ENCODE data around the gene PSMD6.

PSMD6 gene

DNA sequence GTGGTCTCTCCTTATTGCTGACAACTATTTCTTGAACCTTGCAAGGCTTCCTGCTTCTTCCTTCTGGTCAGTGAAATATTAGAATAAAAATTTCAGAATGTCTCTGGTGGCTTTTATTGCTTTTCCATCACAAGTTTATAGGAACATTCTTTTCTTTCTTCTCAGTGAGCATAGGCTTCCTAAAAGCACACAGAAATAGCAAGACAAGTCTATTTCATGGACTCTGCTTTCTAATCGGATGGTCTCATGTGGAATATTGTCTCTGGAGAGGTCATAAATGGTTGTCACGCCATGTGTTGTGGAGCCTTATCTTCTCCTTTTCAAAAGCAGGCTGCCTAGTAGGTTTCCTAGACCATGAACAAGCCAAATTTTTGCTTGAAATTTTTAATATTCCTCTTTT is 9.8 kb upstream of the PSMD6 start:
- no peak overlapping the region for H3K4me3 Mint-ChIP-seq
- H3K4me1 Mint-ChIP-seq (ENCODE audit: low read depth) = peaks cover 5% of the 10 kb centered on the region
- H3K27ac Mint-ChIP-seq = no peak overlapping the region

DNA sequence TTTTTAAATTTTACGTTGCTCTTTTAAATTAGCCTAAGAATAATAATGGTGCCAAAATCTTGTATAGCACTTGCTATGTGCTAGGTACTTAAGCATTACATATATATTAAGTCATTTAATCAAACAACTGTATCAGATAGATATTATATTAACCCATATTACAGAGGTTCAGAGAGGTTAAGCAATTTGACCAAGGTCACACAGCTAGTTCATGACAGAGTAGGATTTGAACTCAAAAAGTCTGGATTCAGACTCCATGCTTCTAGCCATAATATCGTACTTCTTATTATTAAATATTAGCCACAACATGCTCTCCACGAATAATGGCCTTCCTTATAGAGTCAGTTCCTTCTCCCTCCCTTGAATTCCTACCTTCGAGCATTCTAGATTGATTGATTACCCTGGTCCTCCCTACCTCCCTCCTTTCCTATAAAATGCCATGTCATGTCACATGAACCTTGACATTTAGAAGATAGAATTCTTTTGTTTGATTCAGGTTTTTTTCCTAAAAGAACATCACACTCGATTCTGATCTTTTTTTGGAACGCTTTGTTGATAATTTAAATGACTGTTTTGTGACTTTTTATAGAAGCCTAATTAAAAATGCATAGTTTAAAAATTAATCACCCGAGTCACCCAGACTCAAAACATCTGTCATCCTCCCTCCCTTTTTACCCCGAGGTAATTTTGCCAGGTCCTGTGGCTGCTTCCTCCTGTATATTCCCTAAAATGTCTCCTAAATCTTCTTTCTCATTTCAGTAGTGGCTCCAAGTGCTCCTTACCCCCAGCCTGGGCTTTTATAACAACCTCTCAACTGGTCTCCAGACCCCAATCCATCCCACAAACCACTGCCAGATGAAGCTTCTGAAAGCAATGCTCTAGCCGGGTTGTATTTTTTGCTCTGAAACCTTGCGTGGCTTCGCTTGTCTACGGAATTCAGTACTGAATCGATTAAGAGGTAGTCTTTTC is 8.5 kb upstream of the PSMD6 start:
- intact Hi-C loops (cut with micrococcal nuclease) = loop anchor here (2.0 kb wide), 1 partner anchor 367 kb away; no protein-coding TSS in a partner anchor
- Mint-ChIP-seq H3K27ac (no peak overlapping the region), H3K9me3 (no peaks in the 10 kb centered on the region), H3K27me3 (peaks cover 48% of the 10 kb centered on the region), H3K36me3 (ENCODE audit: low read depth) (no peaks in the 10 kb centered on the region), H3K4me1 (ENCODE audit: low read depth) (peaks cover 5% of the 10 kb centered on the region), H3K4me3 (no peak overlapping the region)

More for the DNA sequence above, 9.8 kb upstream of the PSMD6 start:
- H3K27me3 Mint-ChIP-seq = peaks cover 38% of the 10 kb centered on the region
- H3K36me3 Mint-ChIP-seq (ENCODE audit: low read depth) = no peaks in the 10 kb centered on the region
- intact Hi-C loops (cut with micrococcal nuclease) = no loop called here
- H3K9me3 Mint-ChIP-seq = no peaks in the 10 kb centered on the region

DNA sequence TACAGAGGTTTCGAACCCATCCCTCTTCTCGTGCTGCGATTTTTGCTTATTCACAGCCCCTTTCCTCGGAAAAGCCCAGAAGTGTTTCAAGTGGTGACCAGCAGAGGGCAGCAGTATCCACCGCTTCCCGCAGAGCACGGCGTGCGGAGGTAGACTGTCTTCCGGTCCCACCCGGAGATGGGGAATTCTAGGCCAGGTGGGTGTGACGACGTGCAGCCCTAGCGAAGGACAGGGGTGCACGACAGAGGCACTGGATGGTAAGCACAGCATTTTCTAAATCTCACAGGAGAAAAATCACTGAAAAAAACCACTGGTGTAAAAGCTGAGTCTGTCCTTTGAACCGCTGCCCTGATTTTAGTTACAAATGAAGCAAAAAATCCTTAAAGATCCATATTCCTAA is 7.4 kb upstream of the PSMD6 start:
- no peaks in the 10 kb centered on the region for H3K36me3 Mint-ChIP-seq (ENCODE audit: low read depth)
- H3K4me3 Mint-ChIP-seq = peak overlapping the region; percentile 68
- peaks cover 49% of the 10 kb centered on the region for H3K27me3 Mint-ChIP-seq
- H3K27ac Mint-ChIP-seq = no peak overlapping the region
- peaks cover 5% of the 10 kb centered on the region for H3K4me1 Mint-ChIP-seq (ENCODE audit: low read depth)
- intact Hi-C loops (cut with micrococcal nuclease) = loop anchor here (1.0 to 2.0 kb wide), 2 partner anchors 368 to 454 kb away; no protein-coding TSS in a partner anchor
- no peaks in the 10 kb centered on the region for H3K9me3 Mint-ChIP-seq

DNA sequence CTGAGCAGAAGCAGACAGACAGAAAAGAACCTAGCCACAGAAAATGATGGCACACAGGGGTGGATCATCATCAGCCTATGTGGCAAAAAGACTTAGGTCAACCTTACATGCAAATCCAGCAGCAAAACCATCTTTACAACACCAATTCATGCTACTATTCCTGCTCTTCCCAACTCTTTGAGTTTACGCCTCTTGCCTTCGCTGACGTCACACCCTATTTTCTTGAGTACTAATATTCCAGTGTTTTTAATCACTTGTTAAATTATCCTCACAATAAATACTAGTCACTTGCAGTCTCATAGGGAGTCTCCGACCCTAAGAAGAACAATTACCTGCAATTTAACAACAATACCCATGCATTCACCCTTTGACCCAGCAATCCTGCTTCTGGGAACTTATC is 6.0 kb upstream of the PSMD6 start:
- Mint-ChIP-seq H3K27me3 (peaks cover 43% of the 10 kb centered on the region), H3K36me3 (ENCODE audit: low read depth) (no peaks in the 10 kb centered on the region), H3K9me3 (no peaks in the 10 kb centered on the region), H3K4me3 (no peak overlapping the region), H3K27ac (no peak overlapping the region), H3K4me1 (ENCODE audit: low read depth) (peaks cover 5% of the 10 kb centered on the region)
- intact Hi-C loops (cut with micrococcal nuclease) = no loop called here

DNA sequence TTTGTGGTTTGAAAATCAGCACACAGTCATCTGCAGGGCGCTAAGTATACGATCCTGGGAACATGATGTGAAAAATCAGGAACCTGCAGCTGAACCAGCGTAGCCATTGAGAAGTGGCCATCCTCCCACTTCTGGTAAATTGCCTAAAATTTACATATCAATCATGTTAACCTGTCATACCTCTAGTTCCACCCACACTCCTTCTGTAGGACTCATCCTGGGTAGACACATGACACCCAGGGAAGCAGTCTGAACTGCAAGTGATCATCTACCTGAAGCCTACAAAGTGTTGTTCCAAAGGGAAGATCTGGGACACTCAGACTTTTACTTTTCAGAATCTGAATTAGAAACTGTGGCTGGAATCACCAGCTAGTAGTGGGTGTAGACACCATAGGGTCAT is 5.5 kb upstream of the PSMD6 start:
- Mint-ChIP-seq H3K27ac (no peak overlapping the region), H3K36me3 (ENCODE audit: low read depth) (no peaks in the 10 kb centered on the region), H3K27me3 (peaks cover 43% of the 10 kb centered on the region), H3K4me1 (ENCODE audit: low read depth) (peaks cover 5% of the 10 kb centered on the region), H3K9me3 (no peaks in the 10 kb centered on the region), H3K4me3 (no peak overlapping the region)
- intact Hi-C loops (cut with micrococcal nuclease) = no loop called here

DNA sequence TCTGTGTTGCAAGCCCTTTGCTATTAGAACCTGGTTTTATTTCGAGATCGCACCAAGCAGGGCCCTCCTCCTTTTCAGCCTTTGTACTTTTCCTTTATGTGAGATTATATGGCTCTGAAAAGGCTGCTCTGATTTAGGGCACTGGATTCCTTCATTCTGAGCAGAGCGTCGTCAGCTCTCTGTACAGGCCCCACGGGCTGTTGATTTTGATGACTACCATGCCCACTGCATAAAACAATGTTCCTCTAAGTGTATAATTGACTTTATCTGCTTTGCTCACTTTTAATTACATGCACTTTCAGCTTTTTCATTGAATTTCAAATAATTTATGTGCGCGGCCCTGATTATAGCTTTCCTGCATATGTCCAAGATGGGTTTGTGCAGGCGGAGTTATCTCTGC is 4.4 kb upstream of the PSMD6 start:
- Mint-ChIP-seq H3K27me3 (peaks cover 40% of the 10 kb centered on the region), H3K4me1 (ENCODE audit: low read depth) (peaks cover 7% of the 10 kb centered on the region), H3K36me3 (ENCODE audit: low read depth) (peaks cover 5% of the 10 kb centered on the region), H3K9me3 (no peaks in the 10 kb centered on the region), H3K27ac (no peak overlapping the region), H3K4me3 (no peak overlapping the region)
- intact Hi-C loops (cut with micrococcal nuclease) = no loop called here

DNA sequence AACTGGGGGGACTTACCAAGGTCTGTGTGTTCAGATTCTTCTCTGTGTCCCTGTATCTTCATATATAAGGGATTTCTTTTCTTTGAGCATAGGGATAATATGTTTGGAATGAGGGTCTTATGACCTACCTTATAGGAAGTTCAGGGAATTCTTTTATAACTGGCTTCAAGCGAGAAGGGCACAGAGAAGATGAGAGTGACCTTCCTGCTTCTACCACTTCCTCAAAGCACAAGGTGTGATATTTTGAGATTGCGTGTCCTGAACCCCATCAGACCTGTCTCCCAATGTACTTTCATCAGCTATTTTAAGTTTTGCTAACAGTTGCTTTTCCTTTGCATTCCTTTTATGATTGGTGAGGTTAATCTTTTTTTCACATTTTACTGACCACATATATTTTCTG is 3.1 kb upstream of the PSMD6 start:
- Mint-ChIP-seq H3K4me3 (no peak overlapping the region), H3K27me3 (peaks cover 30% of the 10 kb centered on the region), H3K27ac (no peak overlapping the region), H3K4me1 (ENCODE audit: low read depth) (peaks cover 19% of the 10 kb centered on the region), H3K36me3 (ENCODE audit: low read depth) (peaks cover 18% of the 10 kb centered on the region), H3K9me3 (no peaks in the 10 kb centered on the region)
- intact Hi-C loops (cut with micrococcal nuclease) = no loop called here

DNA sequence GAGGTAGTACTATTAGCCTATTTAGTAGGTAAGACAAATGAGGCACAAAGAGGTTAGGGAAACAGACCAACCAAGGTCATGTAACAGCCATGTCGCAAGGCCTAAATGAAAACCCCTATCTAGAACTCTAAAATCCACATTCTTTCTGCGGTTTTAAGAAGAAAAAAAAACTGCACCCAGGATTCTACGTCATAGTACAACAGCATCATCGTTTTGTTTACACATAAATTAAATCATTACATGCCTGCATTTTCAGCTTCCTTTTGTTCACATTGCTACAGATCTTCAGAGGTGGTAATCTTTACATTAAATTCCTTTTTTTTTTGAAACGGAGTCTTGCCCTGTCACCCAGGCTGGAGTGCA is 548 bp upstream of the PSMD6 start:
- H3K36me3 Mint-ChIP-seq (ENCODE audit: low read depth) = peaks cover 40% of the 10 kb centered on the region
- H3K27me3 Mint-ChIP-seq = peaks cover 20% of the 10 kb centered on the region
- peak overlapping the region; percentile 92 for H3K27ac Mint-ChIP-seq
- H3K4me1 Mint-ChIP-seq (ENCODE audit: low read depth) = peaks cover 14% of the 10 kb centered on the region
- H3K9me3 Mint-ChIP-seq = no peaks in the 10 kb centered on the region
- H3K4me3 Mint-ChIP-seq = peak overlapping the region; percentile 89
- intact Hi-C loops (cut with micrococcal nuclease) = loop anchor here (1.0 to 5.0 kb wide), 3 partner anchors 31 to 161 kb away; partner anchors contain the start of genes ATXN7 and THOC7

DNA sequence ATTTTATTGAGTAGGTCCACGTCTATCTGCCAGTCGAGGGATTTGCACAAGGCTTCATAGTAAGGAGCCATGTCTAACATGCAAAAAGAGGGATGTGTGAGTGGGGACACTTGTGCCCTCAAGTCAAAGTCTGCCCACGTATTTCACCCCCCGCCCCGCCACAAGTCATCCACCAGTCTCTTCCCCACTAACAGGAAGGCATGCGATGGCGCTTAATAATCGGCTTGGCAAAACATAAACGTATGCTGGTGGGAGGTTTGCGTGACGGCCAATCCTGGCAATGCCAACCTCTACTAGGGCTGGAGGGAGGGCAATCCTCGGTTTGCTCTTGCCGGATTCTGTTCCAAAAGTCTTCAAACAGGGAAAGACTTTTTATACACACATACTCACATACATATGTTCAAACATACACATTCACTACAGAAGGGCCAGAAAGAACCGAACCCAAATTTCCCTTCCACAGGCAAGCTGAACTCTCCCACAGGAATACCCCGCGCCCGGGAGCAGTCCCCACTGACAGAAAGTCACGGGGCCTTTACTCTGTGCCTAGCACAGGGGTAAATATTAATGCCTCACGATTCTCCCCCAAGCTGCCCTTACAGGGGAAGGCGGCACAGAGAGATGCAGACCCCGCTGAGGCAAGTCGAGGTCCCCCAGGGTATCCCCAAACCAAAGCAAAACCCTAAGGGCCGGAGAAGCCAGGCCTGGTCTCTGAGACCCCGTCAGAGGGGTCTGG is 675 bp downstream of the PSMD6 start:
- Mint-ChIP-seq H3K9me3 (no peaks in the 10 kb centered on the region), H3K27ac (peak overlapping the region; percentile 92), H3K4me1 (ENCODE audit: low read depth) (peaks cover 14% of the 10 kb centered on the region), H3K36me3 (ENCODE audit: low read depth) (peaks cover 52% of the 10 kb centered on the region), H3K4me3 (peak overlapping the region; percentile 89), H3K27me3 (peaks cover 9% of the 10 kb centered on the region)
- intact Hi-C loops (cut with micrococcal nuclease) = loop anchor here (1.0 to 5.0 kb wide), 3 partner anchors 30 to 159 kb away; partner anchors contain the start of genes ATXN7 and THOC7

DNA sequence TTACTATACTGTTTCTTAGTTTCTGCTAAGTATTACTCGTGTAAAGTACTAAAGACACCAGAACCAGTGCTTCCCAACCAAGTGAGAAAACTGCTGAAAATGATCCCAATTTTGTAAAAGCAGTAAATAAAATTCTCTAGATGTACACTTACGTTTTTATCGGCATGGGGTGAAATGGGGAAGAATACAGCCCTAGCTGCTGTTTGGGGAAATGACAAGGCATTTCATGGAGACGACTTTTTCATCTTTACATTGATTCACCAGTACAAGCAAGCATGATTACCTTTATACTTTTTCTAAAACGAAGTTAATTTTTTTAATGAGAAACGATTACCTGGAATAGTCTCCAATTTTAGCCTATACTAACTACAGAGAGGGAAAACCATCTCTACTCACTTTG is 1.4 kb downstream of the PSMD6 start:
- Mint-ChIP-seq H3K36me3 (ENCODE audit: low read depth) (peaks cover 59% of the 10 kb centered on the region), H3K4me3 (peak overlapping the region; percentile 89), H3K9me3 (no peaks in the 10 kb centered on the region), H3K27ac (peak overlapping the region; percentile 92), H3K4me1 (ENCODE audit: low read depth) (peaks cover 14% of the 10 kb centered on the region), H3K27me3 (peaks cover 3% of the 10 kb centered on the region)
- intact Hi-C loops (cut with micrococcal nuclease) = loop anchor here (2.0 to 5.0 kb wide), 2 partner anchors 29 to 100 kb away; no protein-coding TSS in a partner anchor

DNA sequence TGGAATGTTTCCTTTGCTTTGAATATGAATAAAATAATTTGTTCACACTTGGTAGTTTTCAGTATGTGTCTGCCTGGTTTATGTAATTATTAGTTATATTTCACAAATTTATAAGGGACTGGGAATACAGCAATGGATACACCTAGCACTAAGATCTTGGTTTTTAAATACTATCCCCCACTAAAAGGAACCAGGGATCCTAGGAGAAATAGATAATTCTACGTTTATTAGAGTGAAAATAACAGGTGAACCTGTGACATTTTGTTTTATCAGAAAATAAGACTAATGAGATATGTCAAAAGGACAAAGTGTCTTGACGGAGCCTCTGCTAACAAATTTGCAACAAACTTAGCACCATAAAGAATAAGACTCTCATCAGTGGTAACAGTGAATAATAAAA is 3.4 kb downstream of the PSMD6 start:
- H3K27ac Mint-ChIP-seq = no peak overlapping the region
- peaks cover 14% of the 10 kb centered on the region for H3K4me1 Mint-ChIP-seq (ENCODE audit: low read depth)
- H3K9me3 Mint-ChIP-seq = no peaks in the 10 kb centered on the region
- intact Hi-C loops (cut with micrococcal nuclease) = loop anchor here (5.0 kb wide), 1 partner anchor 98 kb away; no protein-coding TSS in a partner anchor
- H3K4me3 Mint-ChIP-seq = no peak overlapping the region
- peaks cover 80% of the 10 kb centered on the region for H3K36me3 Mint-ChIP-seq (ENCODE audit: low read depth)
- no peaks in the 10 kb centered on the region for H3K27me3 Mint-ChIP-seq

DNA sequence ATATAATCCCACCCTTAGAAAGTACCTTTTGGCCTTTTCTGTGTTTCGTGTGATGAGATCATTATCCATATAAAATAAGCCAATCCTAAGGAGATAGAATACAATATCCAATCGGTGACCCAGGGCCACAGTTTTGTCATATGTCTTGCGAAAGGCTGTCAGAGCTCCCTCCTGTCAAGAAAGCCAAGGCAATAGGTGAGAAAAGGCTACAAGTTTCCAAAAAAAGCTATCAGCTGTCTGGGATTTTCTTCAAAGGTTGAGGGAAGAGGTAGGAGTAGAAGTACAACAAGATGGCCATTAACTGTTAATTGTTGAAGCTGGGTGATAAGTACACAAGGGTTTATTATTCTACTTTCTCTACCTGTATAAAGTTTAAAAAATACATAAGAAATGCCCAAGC is 4.0 kb downstream of the PSMD6 start:
- Mint-ChIP-seq H3K4me1 (ENCODE audit: low read depth) (peaks cover 20% of the 10 kb centered on the region), H3K27ac (no peak overlapping the region), H3K27me3 (no peaks in the 10 kb centered on the region), H3K9me3 (no peaks in the 10 kb centered on the region), H3K36me3 (ENCODE audit: low read depth) (peaks cover 86% of the 10 kb centered on the region), H3K4me3 (no peak overlapping the region)
- intact Hi-C loops (cut with micrococcal nuclease) = no loop called here

DNA sequence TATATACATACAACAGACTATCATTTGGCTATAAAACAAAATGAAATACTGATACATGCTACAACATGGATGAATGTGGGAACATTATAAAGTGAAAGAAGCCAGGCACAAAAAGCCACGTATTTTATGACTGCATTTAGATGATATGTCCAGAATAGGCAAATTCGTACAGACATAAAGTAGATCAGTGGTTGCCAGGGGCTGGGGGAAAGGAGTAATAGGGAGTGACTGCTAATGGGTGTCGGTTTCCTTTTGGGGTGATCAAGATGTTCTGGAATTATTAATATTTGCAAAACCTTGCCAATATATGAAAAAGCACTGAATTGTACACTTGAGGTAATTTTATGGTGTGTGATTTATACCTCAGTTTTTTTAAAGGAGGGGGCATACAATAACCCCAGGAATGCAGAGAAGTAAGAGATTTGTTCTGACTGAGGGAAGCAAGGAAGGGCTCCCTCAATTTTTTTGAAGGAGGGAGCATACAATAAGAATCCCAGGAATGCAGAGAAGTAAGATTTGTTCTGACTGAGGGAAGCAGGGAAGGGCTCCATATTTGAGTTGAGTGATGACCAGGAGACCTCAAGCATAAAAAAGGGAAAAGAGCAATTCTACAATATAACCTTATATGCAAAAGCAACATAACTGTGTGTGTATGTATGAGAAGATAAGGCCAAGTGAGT is 6.2 kb downstream of the PSMD6 start:
- Mint-ChIP-seq H3K36me3 (ENCODE audit: low read depth) (peaks cover 97% of the 10 kb centered on the region), H3K27ac (no peak overlapping the region), H3K9me3 (no peaks in the 10 kb centered on the region), H3K4me1 (ENCODE audit: low read depth) (peaks cover 13% of the 10 kb centered on the region), H3K4me3 (no peak overlapping the region), H3K27me3 (no peaks in the 10 kb centered on the region)
- intact Hi-C loops (cut with micrococcal nuclease) = no loop called here

All from dendritic cell treated with granulocyte-macrophage colony-stimulating factor and Interleukin-4, amounts not matched to agents 40 ng/mL and 50 ng/mL, for 4 days (primary cell).